Breast epithelium (tissue), 4 donors: ENCODE measurements around the gene CRYBG1. TPM values are rescaled to one million over a fixed set of nuclear protein-coding genes. Genes with fewer than 3 reads are reported as not detected.

Experiments used
- DNase-seq, 2 donors: peaks; one replicate each; pipeline ENCODE4 v3.0.0-alpha.2; 2019; ENCODE audit warnings: low spot score in 2 of 2
- H3K27ac ChIP-seq, 2 donors: fragments of 200-600 bp; sonication (generic) in 1 of 2; one replicate each; pipeline ENCODE4 v1.5.1; 2016 to 2019; ENCODE audit warnings: mild to moderate bottlenecking in 1 of 2
- H3K27me3 ChIP-seq, 2 donors: fragments of 200-600 bp; sonication (generic) in 1 of 2; one replicate each; pipeline versions ENCODE4 v1.5.1 to v1.6.0; 2017 to 2019; ENCODE audit warnings: control low read depth in 1 of 2, mild to moderate bottlenecking in 1 of 2
- H3K36me3 ChIP-seq: fragments of 200-600 bp; one replicate; pipeline ENCODE4 v1.5.1; 2019
- H3K4me1 ChIP-seq, 2 donors: fragments of 200-600 bp; sonication (generic); one replicate each; pipeline ENCODE4 v1.5.1; 2016 to 2019; ENCODE audit warnings: control low read depth in 1 of 2
- H3K4me3 ChIP-seq, 3 donors: fragments of 200-600 bp; sonication (generic); 1 replicate in 2 of 3; 2 replicates in 1 of 3; pipeline ENCODE4 v1.5.1; 2016 to 2019; ENCODE audit warnings: mild to moderate bottlenecking in 3 of 3, moderate library complexity in 2 of 3
- H3K9me3 ChIP-seq, 2 donors: fragments of 200-600 bp; sonication (generic) in 1 of 2; one replicate each; pipeline ENCODE4 v1.5.1; 2016 to 2019; ENCODE audit warnings: control low read depth in 1 of 2
- CTCF ChIP-seq, 3 donors: fragments of 450-650 bp; IDR thresholded peaks; one replicate each; pipeline ENCODE4 v1.5.1; 2016 to 2017; ENCODE audit warnings: antibody characterized with exemption in 3 of 3, mild to moderate bottlenecking in 3 of 3, moderate library complexity in 3 of 3
- POLR2A ChIP-seq: fragments of 450-650 bp; IDR thresholded peaks from one replicate; pipeline ENCODE4 v1.6.1; 2016; ENCODE audit warnings: antibody characterized with exemption, mild to moderate bottlenecking, moderate library complexity
- POLR2AphosphoS5 ChIP-seq, 3 donors: sonication (generic); formaldehyde crosslinking; IDR thresholded peaks; one replicate each; pipeline ENCODE4 v1.6.1; 2017; ENCODE audit warnings: antibody characterized with exemption in 3 of 3
- intact Hi-C: fragments of 100-400 bp; cut with DNase I; formaldehyde crosslinking; loops from one replicate; pipeline ENCODE4 v1.15.1; 2023; ENCODE audit warnings: low total_unique reads
- total RNA-seq, 3 donors: library from RNA; depleted of rRNA; stranded (reverse); fragments of >200 nt; gene quantifications; one replicate each; pipeline ENCODE4 v1.1.0, GENCODE V29; 2016

The CRYBG1 gene
- total RNA-seq, 3 donors from 2014 or later, result 30.9 to 142 (median 38.3) TPM

DNA sequence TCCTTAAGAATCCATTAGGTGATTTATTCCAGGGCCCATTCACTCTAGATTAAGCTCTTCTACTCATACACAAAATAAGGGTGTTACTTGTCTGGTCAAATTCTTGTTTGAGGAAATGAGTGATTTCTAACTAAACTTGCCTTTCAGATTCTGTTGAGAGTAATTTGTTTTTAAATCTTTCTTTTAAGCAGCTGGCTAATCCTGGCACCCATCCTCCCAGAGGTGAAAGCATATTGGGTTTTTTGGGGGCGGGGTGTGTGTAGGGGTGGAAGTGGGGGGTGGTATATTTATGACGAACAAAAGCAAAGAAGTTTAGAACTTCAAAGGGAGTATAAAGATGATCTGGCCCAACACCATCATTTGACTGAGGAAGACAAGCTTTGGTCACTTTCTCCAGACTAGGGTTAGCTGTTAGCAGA, 174.1 kb downstream of the CRYBG1 start:
- no peak for DNase-seq
- no peaks in the 10 kb centered on the region for H3K27me3 ChIP-seq
- no peaks in the 10 kb centered on the region for H3K9me3 ChIP-seq
- H3K27ac ChIP-seq, result no peak overlapping the region
- intact Hi-C loops, result no loop called here
- no peaks in the 10 kb centered on the region for H3K4me1 ChIP-seq
- H3K4me3 ChIP-seq, result no peak overlapping the region
- TF ChIP-seq POLR2AphosphoS5 (IDR thresholded peaks at IDR 0.05), result no peak
- no peak for TF ChIP-seq POLR2A
- no peak for TF ChIP-seq CTCF (IDR thresholded peaks at IDR 0.05)
- no peaks in the 10 kb centered on the region for H3K36me3 ChIP-seq

- no peaks in the 10 kb centered on the region for H3K36me3 ChIP-seq
- no peak overlapping the region for H3K27ac ChIP-seq
- no peaks in the 10 kb centered on the region for H3K9me3 ChIP-seq
- intact Hi-C loops, result no loop called here
- no peaks in the 10 kb centered on the region for H3K4me1 ChIP-seq
- H3K27me3 ChIP-seq, result no peaks in the 10 kb centered on the region
- no peak overlapping the region for H3K4me3 ChIP-seq
- no peak for DNase-seq
- TF ChIP-seq POLR2AphosphoS5 (IDR thresholded peaks at IDR 0.05), result no peak
Observed at GRCh38 chr6:106535012-106535411, 174.5 kb downstream of the CRYBG1 start.

GRCh38 chr6:106536357-106536756, 175.8 kb downstream of the CRYBG1 start:
- no peak for DNase-seq
- TF ChIP-seq CTCF (IDR thresholded peaks at IDR 0.05), result no peak
- TF ChIP-seq POLR2AphosphoS5 (IDR thresholded peaks at IDR 0.05), result no peak
- no peak for TF ChIP-seq POLR2A
- Histone ChIP-seq H3K9me3 (no peaks in the 10 kb centered on the region), H3K4me1 (no peaks in the 10 kb centered on the region), H3K36me3 (no peaks in the 10 kb centered on the region), H3K27ac (no peak overlapping the region), H3K4me3 (no peak overlapping the region), H3K27me3 (no peaks in the 10 kb centered on the region)
- intact Hi-C loops, result no loop called here

DNA sequence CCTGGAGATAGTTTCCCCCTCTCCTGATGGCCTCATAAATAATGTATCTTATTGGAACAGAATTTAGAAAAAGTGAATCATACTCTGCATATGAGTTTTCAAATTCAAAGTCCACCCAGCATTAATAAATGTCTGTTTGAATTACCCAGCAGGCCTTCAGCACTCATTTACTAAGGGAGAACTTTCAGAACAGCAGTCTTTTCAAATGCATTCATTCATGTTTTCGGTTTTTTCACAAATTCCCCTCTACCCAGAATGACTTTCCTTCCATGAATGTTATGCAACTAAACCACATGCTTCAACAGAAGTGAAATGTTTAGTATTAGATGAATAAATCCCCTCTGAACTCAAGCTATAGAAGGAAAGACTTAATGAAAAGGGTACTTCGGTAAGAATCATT, 176.3 kb downstream of the CRYBG1 start:
- TF ChIP-seq POLR2A, result no peak
- DNase-seq, result no peak
- Histone ChIP-seq H3K4me1 (no peaks in the 10 kb centered on the region), H3K36me3 (no peaks in the 10 kb centered on the region), H3K4me3 (no peak overlapping the region), H3K27me3 (no peaks in the 10 kb centered on the region), H3K9me3 (no peaks in the 10 kb centered on the region), H3K27ac (no peak overlapping the region)
- intact Hi-C loops, result no loop called here

DNA sequence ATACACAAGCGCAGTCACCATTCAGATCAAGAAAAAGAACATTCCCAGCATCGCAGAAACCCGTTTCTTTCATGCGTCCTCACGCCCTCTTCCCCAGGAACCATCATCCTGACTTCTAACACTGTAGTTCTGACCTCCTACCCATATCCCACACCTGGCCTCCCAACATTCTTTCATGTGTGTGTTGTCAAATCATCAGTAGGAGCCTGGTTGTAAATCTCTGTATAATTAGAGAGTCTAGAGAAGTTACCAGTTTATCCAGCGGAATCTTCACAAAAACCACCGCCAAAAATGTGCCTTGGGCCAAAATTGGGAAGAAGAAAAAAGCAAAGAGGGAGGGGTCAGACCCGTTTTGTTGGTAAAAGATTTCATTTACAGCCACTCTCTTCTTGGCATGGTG, 177.1 kb downstream of the CRYBG1 start:
- H3K36me3 ChIP-seq, result no peaks in the 10 kb centered on the region
- no peak for DNase-seq
- intact Hi-C loops, result no loop called here
- H3K27me3 ChIP-seq, result no peaks in the 10 kb centered on the region
- H3K4me1 ChIP-seq, result no peaks in the 10 kb centered on the region
- H3K9me3 ChIP-seq, result no peaks in the 10 kb centered on the region
- H3K4me3 ChIP-seq, result no peak overlapping the region
- TF ChIP-seq CTCF (IDR thresholded peaks at IDR 0.05) (no peak), POLR2AphosphoS5 (IDR thresholded peaks at IDR 0.05) (no peak), POLR2A (no peak)
- H3K27ac ChIP-seq, result no peak overlapping the region

- H3K4me3 ChIP-seq, result no peak overlapping the region
- TF ChIP-seq POLR2A (no peak), POLR2AphosphoS5 (IDR thresholded peaks at IDR 0.05) (no peak), CTCF (IDR thresholded peaks at IDR 0.05) (no peak)
- no peak overlapping the region for H3K27ac ChIP-seq
- no peaks in the 10 kb centered on the region for H3K27me3 ChIP-seq
- no peaks in the 10 kb centered on the region for H3K36me3 ChIP-seq
- DNase-seq, result no peak
- intact Hi-C loops, result no loop called here
- no peaks in the 10 kb centered on the region for H3K4me1 ChIP-seq
- no peaks in the 10 kb centered on the region for H3K9me3 ChIP-seq
Observed at GRCh38 chr6:106538145-106538544, 177.6 kb downstream of the CRYBG1 start.
